Measurements from ENCODE around the gene RAB40B.

GRCh38 chr17:82619641-82620040 is 78.9 kb downstream of the RAB40B start:
- TF ChIP-seq ZBTB7A (IDR thresholded peaks at IDR 0.05; ENCODE audit: low read depth) (no peak), MAX (IDR thresholded peaks at IDR 0.05) (no peak), EGR1 (IDR thresholded peaks at IDR 0.05) (no peak), CEBPB (IDR thresholded peaks at IDR 0.05) (no peak), CREB1 (IDR thresholded peaks at IDR 0.05; ENCODE audit: low read depth) (no peak), YY1 (IDR thresholded peaks at IDR 0.05; ENCODE audit: low read depth) (no peak), FOXM1 (IDR thresholded peaks at IDR 0.05; ENCODE audit: borderline replicate concordance, low read depth) (no peak), EP300 (IDR thresholded peaks at IDR 0.05; ENCODE audit: borderline replicate concordance) (no peak), RAD21 (IDR thresholded peaks at IDR 0.05; ENCODE audit: low read depth) (no peak), TAF1 (IDR thresholded peaks at IDR 0.05; ENCODE audit: low read depth) (no peak), TCF12 (IDR thresholded peaks at IDR 0.05; ENCODE audit: low read depth) (no peak), TEAD4 (IDR thresholded peaks at IDR 0.05) (no peak), NFIC (IDR thresholded peaks at IDR 0.05) (no peak)

All from Ishikawa (cell line).